Erythroblast (primary cell): Measurements from ENCODE around the gene FLT3LG.

Experiments
- GATA1 ChIP-seq: IDR thresholded peaks from 2 replicates; pipeline ENCODE4 v1.6.1; 2011; ENCODE audit warnings: low read depth, mild to moderate bottlenecking, control low read depth, low read length, moderate library complexity
- POLR2A ChIP-seq: IDR thresholded peaks from 2 replicates; pipeline ENCODE4 v1.6.1; 2011; ENCODE audit warnings: mild to moderate bottlenecking, low read length

GRCh38 chr19:49459388-49459787, 14.6 kb upstream of the FLT3LG start:
- no peak for TF ChIP-seq POLR2A
- no peak for TF ChIP-seq GATA1
